ENCODE results near the gene KATNBL1. TPM values are rescaled to one million over a fixed set of nuclear protein-coding genes. Genes with fewer than 3 reads are reported as not detected.

Gene KATNBL1
- total RNA-seq, 1 donor from 2014 or later = 51.9 TPM

DNA sequence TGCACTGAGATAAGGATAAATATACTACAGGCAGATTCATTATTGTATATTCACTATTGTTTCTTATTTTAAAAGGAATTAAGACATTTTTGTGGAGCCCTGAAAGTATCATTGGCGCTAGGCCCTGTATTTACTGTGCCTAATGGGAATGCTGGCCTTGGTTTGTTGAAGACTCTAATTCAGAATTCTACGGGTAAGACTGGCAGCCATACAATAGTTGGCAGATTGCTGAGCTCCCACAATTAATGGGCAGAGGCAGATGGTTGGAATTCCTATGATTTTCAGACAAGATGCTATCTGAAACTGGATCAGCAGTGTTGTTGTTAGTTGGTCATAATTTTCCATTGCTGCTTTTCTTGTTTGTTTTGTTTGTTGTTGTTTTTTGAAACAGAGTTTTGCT is 93.3 kb downstream of the KATNBL1 start:
- DNase-seq (ENCODE audit: low read depth) = no peak

DNA sequence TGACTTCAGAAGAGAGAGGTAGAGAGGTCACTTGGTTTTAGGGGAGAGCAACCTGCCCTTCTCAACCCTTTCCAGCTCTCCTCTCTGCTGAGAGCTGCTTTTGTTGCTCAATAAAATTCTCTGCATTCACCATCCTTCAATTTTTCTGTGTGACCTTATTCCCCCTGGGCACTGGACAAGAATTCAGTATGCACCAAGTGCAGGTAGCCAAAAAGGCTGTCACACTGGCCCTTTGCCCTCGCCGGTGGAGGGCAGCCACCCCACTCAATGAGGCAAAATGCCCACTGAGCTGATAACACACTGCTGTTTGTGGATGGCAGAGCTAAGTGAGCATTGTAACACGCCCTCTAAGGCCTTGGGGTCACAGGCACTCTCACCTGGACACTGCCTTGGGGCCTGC is 95.2 kb downstream of the KATNBL1 start:
- DNase-seq (ENCODE audit: low read depth) = no peak

- no peak for DNase-seq (ENCODE audit: low read depth)
Observed at GRCh38 chr15:34114215-34114614, 95.7 kb downstream of the KATNBL1 start.

DNA sequence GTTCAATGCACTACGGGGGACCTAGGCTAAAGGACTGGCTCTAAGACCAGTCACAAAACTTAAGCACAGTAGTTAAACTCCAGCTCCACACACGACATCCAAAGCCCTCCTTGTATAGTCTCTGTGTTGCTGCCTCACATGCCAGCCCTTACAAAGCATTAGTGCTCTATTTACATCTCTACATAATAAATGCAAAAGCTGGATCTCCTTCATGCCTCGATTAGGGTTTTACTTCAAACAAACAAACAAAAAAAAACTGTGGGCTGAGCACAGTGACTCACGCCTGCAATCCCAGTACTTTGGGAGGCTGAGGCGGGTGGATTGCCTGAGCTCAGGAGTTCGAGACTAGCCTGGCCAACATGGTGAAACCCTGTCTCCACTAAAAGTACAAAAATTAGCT is 98.4 kb downstream of the KATNBL1 start:
- no peak for DNase-seq (ENCODE audit: low read depth)

DNA sequence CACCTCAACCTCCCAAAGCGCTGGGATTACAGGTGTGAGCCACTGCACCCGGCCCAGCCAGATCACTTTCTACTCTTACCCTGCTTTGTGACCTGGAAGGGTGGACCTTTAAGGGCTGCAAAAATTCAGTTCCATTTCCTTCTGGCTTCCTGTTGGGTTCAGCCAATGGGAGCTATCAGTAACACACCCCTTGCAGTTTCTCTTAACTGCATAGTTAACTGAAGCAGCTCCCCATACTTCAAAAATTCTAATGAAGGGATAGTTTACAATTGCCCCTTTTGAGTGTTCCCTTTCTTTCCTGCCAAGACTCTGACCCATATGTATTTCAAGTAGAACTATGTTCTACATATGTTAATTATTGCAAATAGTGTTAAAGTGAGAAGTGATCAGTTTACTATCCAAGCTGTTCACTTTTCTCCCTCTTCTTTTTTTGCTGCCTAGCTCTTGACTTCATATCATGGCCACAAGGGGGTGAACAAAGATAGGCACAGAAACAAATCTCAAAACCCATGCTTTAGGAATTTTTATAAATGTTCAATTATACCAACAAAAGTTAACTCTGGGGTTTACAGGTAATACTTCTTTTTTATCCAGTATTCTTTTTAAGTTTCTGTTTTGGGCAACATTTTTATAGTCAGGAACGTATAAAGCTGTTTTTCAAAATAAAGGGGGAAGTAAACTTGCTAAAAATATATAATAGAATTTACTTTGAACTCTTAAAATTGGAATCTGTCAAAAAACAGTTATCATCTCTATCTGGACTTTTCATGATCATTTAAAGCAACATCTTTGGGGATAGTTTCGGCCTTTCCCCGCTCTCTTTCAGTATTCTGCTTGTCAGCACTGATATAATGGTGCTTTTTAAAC is 99.9 kb downstream of the KATNBL1 start:
- peak; percentile 50 for DNase-seq (ENCODE audit: low read depth)

GRCh38 chr15:34107315-34107714 is 102.6 kb downstream of the KATNBL1 start:
- no peak for DNase-seq (ENCODE audit: low read depth)

GRCh38 chr15:34106423-34106822 is 103.5 kb downstream of the KATNBL1 start:
- no peak for DNase-seq (ENCODE audit: low read depth)

GRCh38 chr15:34102175-34102925 is 107.5 kb downstream of the KATNBL1 start:
- DNase-seq (ENCODE audit: low read depth) = no peak

GRCh38 chr15:34101366-34102174 is 108.3 kb downstream of the KATNBL1 start, which contains the start of the genes EMC7 and PGBD4:
TSS of gene EMC7 (minus strand) at chr15:34101862. CDS start at chr15:34101839, 23 bp downstream.
TSS of gene PGBD4 (plus strand) at chr15:34102083. CDS start at chr15:34102532, 449 bp downstream.
- DNase-seq (ENCODE audit: low read depth) = peak; percentile 99

GRCh38 chr15:34099914-34100313 is 110.0 kb downstream of the KATNBL1 start:
- DNase-seq (ENCODE audit: low read depth) = no peak

Other genes with a start within 250 kb of the KATNBL1 start
- gene CHRM5, start 241.6 kb downstream of the KATNBL1 start, total RNA-seq = 0.05 TPM in 1 of 2 replicates, not detected in the other
- 15.3 and 27.3 TPM in 2 replicates for gene AVEN, start 170.9 kb downstream of the KATNBL1 start, total RNA-seq
- gene EMC7, start 108.2 kb downstream of the KATNBL1 start, total RNA-seq = 23.8 and 66.6 TPM in 2 replicates
- 1.0 and 3.3 TPM in 2 replicates for gene PGBD4, start 108.0 kb downstream of the KATNBL1 start, total RNA-seq
- gene EMC4, start 14.9 kb upstream of the KATNBL1 start, total RNA-seq = 143 and 257 TPM in 2 replicates
- 10.1 and 19.8 TPM in 2 replicates for gene SLC12A6, start 127.7 kb upstream of the KATNBL1 start, total RNA-seq
- 147 and 242 TPM in 2 replicates for gene NOP10, start 133.0 kb upstream of the KATNBL1 start, total RNA-seq
- not detected in 2 replicates for gene NUTM1, start 133.2 kb upstream of the KATNBL1 start, total RNA-seq
- 8.2 and 12.6 TPM in 2 replicates for gene LPCAT4, start 157.1 kb upstream of the KATNBL1 start, total RNA-seq
- gene GOLGA8A, start 227.7 kb upstream of the KATNBL1 start, total RNA-seq = 8.0 and 25.8 TPM in 2 replicates

Data from renal cortical epithelial cell (primary cell).